BLaER1 treated with 17β-estradiol and CSF1 and Interleukin-3, amounts not matched to agents 10 nM and 100 nM (cell line): ENCODE results near the gene POLRMT.

Experiments used
- H3K27ac ChIP-seq, 11 experiments: shearing (Covaris generic); formaldehyde crosslinking; 2 replicates each; pipeline ENCODE4 v1.8.1; 2022
- H3K27me3 ChIP-seq, 11 experiments: shearing (Covaris generic); formaldehyde crosslinking; 2 replicates each; pipeline ENCODE4 v1.8.1; 2022
- H3K36me3 ChIP-seq, 11 experiments: shearing (Covaris generic); formaldehyde crosslinking; 2 replicates each; pipeline ENCODE4 v1.8.1; 2022
- H3K4me1 ChIP-seq, 10 experiments: shearing (Covaris generic); formaldehyde crosslinking; 2 replicates each; pipeline ENCODE4 v1.8.1; 2022
- H3K4me2 ChIP-seq, 11 experiments: shearing (Covaris generic); formaldehyde crosslinking; 2 replicates each; pipeline ENCODE4 v1.8.1; 2022
- H3K4me3 ChIP-seq, 10 experiments: shearing (Covaris generic); formaldehyde crosslinking; 2 replicates each; pipeline ENCODE4 v1.8.1; 2022
- H3K9ac ChIP-seq, 11 experiments: shearing (Covaris generic); formaldehyde crosslinking; 2 replicates each; pipeline ENCODE4 v1.8.1; 2022
- H3K9me3 ChIP-seq, 11 experiments: shearing (Covaris generic); formaldehyde crosslinking; replicated peaks in 1 of 11; 2 replicates each; pipeline ENCODE4 v1.8.1; 2022
- H4K20me1 ChIP-seq, 11 experiments: shearing (Covaris generic); formaldehyde crosslinking; 2 replicates each; pipeline ENCODE4 v1.8.1; 2022
- Cebpa-rat ChIP-seq, 11 experiments: shearing (Covaris generic); IDR thresholded peaks; 2 replicates each; pipeline ENCODE4 v1.8.1; 2022

Gene POLRMT

GRCh38 chr19:645912-646778 lies 12.8 kb upstream of the POLRMT start:
- peaks cover 13 to 45% (median 36%) of the 10 kb centered on the region in 10 experiments for H3K4me1 ChIP-seq
- H3K27ac ChIP-seq, result peak overlapping the region in 2 of 11 experiments; percentile 35 to 42; a peak in 2 of 22 replicates
- no peak for TF ChIP-seq Cebpa-rat (IDR thresholded peaks at IDR 0.05)
- H3K4me2 ChIP-seq, result peak overlapping the region in 9 of 11 experiments; percentile 21 to 95 (median 87); a peak in 11 of 22 replicates
- H3K9me3 ChIP-seq, result no peaks in the 10 kb centered on the region
- H3K9ac ChIP-seq, result peak overlapping the region in 3 of 11 experiments; percentile 36 to 44 (median 41); a peak in 4 of 22 replicates
- H3K36me3 ChIP-seq, result peaks cover 48 to 63% (median 56%) of the 10 kb centered on the region in 11 experiments
- H3K27me3 ChIP-seq, result peaks cover 0 to 19% (median 0%) of the 10 kb centered on the region in 11 experiments; a peak in 6 of 22 replicates
- H4K20me1 ChIP-seq, result peaks cover 57 to 95% (median 80%) of the 10 kb centered on the region in 11 experiments
- H3K4me3 ChIP-seq, result no peak overlapping the region

DNA sequence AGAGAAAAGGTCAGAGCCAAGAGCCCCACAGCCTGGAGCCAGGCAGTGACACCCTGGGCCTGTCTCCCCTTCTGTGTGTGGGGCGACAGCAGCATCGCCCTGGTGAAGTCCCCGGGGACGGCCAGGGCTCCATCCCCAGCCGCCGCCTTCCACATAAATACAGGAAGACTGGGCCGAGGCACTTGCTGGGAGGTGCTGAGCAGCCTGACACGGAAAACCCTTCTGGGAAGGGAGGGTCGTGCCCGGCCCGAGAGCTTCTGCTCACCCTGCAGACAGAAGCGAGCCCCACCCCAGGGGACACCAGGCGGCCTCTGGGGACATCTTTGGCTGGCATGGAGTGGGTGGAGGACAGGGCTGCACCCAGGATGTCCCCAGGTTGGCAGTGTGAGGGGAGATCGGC lies 11.5 kb upstream of the POLRMT start:
- Histone ChIP-seq H3K9me3 (no peaks in the 10 kb centered on the region), H3K4me1 (peaks cover 13 to 49% (median 36%) of the 10 kb centered on the region in 10 experiments), H3K4me2 (peak overlapping the region; percentile 53 to 95 (median 86)), H3K27me3 (peaks cover 0 to 23% (median 4%) of the 10 kb centered on the region in 11 experiments; a peak in 10 of 22 replicates), H3K36me3 (peaks cover 39 to 50% (median 43%) of the 10 kb centered on the region in 11 experiments), H4K20me1 (peaks cover 46 to 95% (median 78%) of the 10 kb centered on the region in 11 experiments), H3K9ac (peak overlapping the region in 9 of 11 experiments; percentile 10 to 70 (median 59); a peak in 16 of 22 replicates), H3K27ac (peak overlapping the region in 7 of 11 experiments; percentile 28 to 63 (median 58); a peak in 11 of 22 replicates), H3K4me3 (peak overlapping the region in 2 of 10 experiments; percentile 0; a peak in 2 of 20 replicates)
- no peak for TF ChIP-seq Cebpa-rat (IDR thresholded peaks at IDR 0.05)

DNA sequence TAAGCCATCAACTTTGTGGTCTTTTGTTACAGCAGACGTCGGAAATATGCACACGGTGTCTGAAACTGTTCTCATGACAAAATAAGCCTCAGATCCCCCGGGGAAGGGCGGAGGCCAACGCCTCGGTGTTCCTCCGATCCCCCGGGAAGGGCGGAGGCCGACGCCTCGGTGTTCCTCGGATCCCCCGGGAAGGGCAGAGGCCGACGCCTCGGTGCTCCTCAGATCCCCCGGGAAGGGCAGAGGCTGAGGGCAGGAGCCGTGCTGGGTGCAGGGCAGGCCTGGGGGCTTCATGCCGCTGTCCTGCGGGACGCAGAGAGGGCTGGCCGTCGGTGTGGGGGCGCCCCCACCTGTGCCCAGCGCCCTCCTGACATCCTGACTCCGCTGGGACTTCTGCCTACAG lies 11.0 kb upstream of the POLRMT start:
- peak overlapping the region; percentile 53 to 95 (median 86) for H3K4me2 ChIP-seq
- peaks cover 0 to 23% (median 4%) of the 10 kb centered on the region in 11 experiments; a peak in 12 of 22 replicates for H3K27me3 ChIP-seq
- H3K27ac ChIP-seq, result peak overlapping the region in 7 of 11 experiments; percentile 28 to 63 (median 58); a peak in 11 of 22 replicates
- H3K9me3 ChIP-seq, result no peaks in the 10 kb centered on the region
- H4K20me1 ChIP-seq, result peaks cover 42 to 91% (median 74%) of the 10 kb centered on the region in 11 experiments
- peak overlapping the region in 9 of 11 experiments; percentile 10 to 70 (median 59); a peak in 16 of 22 replicates for H3K9ac ChIP-seq
- peaks cover 15 to 50% (median 37%) of the 10 kb centered on the region in 10 experiments for H3K4me1 ChIP-seq
- peaks cover 35 to 46% (median 39%) of the 10 kb centered on the region in 11 experiments for H3K36me3 ChIP-seq
- TF ChIP-seq Cebpa-rat (IDR thresholded peaks at IDR 0.05), result no peak
- H3K4me3 ChIP-seq, result peak overlapping the region in 2 of 10 experiments; percentile 0; a peak in 2 of 20 replicates

DNA sequence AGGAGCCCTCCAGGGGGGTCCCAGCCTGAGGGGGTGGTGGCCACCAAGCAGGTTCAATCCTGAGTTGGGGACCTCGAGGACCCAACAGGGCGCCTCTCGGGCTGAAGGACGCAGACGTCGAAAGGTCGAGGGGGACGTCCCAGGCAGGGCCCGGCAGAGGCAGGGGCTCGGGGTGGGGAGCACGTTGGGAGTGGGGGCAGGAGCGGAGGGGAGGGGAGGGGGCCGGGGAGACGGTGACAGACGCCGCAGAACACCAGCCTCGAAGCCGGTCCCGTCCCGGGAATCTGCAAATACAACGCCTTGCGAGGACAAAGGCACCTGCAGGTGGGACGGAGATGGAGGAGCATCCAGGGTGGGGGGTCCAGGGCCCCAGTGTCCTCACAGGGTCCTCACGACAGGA lies 10.4 kb upstream of the POLRMT start:
- 0 out of 20 replicates have a peak overlapping the region, but pooled peaks of 1 of the 10 experiments have one; percentile 0 for H3K4me3 ChIP-seq
- peak overlapping the region in 7 of 11 experiments; percentile 10 to 70 (median 59); a peak in 11 of 22 replicates for H3K9ac ChIP-seq
- H3K4me2 ChIP-seq, result peak overlapping the region; percentile 53 to 95 (median 86)
- H3K36me3 ChIP-seq, result peaks cover 29 to 40% (median 33%) of the 10 kb centered on the region in 11 experiments
- peak overlapping the region in 6 of 11 experiments; percentile 28 to 63 (median 58); a peak in 9 of 22 replicates for H3K27ac ChIP-seq
- H3K9me3 ChIP-seq, result no peaks in the 10 kb centered on the region
- H4K20me1 ChIP-seq, result peaks cover 38 to 90% (median 71%) of the 10 kb centered on the region in 11 experiments; a peak in 21 of 22 replicates
- peaks cover 0 to 30% (median 7%) of the 10 kb centered on the region in 11 experiments; a peak in 13 of 22 replicates for H3K27me3 ChIP-seq
- no peak for TF ChIP-seq Cebpa-rat (IDR thresholded peaks at IDR 0.05)
- H3K4me1 ChIP-seq, result peaks cover 21 to 56% (median 43%) of the 10 kb centered on the region in 10 experiments

GRCh38 chr19:642767-643727 lies 9.7 kb upstream of the POLRMT start:
- Histone ChIP-seq H3K9ac (peak overlapping the region in 1 of 11 experiments; percentile 35; a peak in 3 of 22 replicates), H3K27ac (peak overlapping the region in 1 of 11 experiments; percentile 58; a peak in 1 of 22 replicates), H3K4me1 (peaks cover 22 to 63% (median 50%) of the 10 kb centered on the region in 10 experiments), H4K20me1 (peaks cover 34 to 90% (median 70%) of the 10 kb centered on the region in 11 experiments; a peak in 21 of 22 replicates), H3K4me2 (peak overlapping the region in 9 of 11 experiments; percentile 33 to 95 (median 86); a peak in 17 of 22 replicates), H3K36me3 (peaks cover 24 to 35% (median 27%) of the 10 kb centered on the region in 11 experiments), H3K9me3 (no peaks in the 10 kb centered on the region), H3K4me3 (no peak overlapping the region), H3K27me3 (peaks cover 0 to 34% (median 7%) of the 10 kb centered on the region in 11 experiments; a peak in 13 of 22 replicates)
- no peak for TF ChIP-seq Cebpa-rat (IDR thresholded peaks at IDR 0.05)

DNA sequence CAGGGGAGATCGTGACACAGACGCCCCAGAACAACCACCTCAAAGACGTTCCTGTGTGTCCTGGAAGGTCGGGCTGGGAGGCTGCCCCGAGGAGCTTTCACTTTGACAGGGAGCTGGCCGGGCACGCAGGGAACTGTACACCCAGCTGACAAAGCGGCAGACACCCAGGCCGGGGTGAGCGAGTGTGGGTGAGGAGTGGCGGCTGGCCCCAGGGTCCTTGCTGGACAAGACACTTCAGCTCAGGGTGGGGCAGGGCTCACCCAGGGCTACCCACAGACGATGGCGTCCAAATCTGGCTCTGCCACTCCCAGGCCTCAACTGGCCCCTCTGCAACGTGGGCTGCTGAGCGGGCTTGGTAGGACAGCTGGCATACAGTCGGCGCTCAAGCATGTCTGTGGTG lies 8.4 kb upstream of the POLRMT start:
- TF ChIP-seq Cebpa-rat (IDR thresholded peaks at IDR 0.05), result no peak
- H3K27ac ChIP-seq, result no peak overlapping the region
- peaks cover 11 to 21% (median 13%) of the 10 kb centered on the region in 11 experiments for H3K36me3 ChIP-seq
- no peak overlapping the region for H3K4me3 ChIP-seq
- peak overlapping the region in 2 of 11 experiments; percentile 14 to 26; a peak in 2 of 22 replicates for H3K4me2 ChIP-seq
- peaks cover 22 to 83% (median 58%) of the 10 kb centered on the region in 11 experiments; a peak in 21 of 22 replicates for H4K20me1 ChIP-seq
- peaks cover 35 to 76% (median 63%) of the 10 kb centered on the region in 10 experiments for H3K4me1 ChIP-seq
- peaks cover 0 to 48% (median 7%) of the 10 kb centered on the region in 11 experiments; a peak in 13 of 22 replicates for H3K27me3 ChIP-seq
- no peaks in the 10 kb centered on the region for H3K9me3 ChIP-seq
- H3K9ac ChIP-seq, result no peak overlapping the region

DNA sequence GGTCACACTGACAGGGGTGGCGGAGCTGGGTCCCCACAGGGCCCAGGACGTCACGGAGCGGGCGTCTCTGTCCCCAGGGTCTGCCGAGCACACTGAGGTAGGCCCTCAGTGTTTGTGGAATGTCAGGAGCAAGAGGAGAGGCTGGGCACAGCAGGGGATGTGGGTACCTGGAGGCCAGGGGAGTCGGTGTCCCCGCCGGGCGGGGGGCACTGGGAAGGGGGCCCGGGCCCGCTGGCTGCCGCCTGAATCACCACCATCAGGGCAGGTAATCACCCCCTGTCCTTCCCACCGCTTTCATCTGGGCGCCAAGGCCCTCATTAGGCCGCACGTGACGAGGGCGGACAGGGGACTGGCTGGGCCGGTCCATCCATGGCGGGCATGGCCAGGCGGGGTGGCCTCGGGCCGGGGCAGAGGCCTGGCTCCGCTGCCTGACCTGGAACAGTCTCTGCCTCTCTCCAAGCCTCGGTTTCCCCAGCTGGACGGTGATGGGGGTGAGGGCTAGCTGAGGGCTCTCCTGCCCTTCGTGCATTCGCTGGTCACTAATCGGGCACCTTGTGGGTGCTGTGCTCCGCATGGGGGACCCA lies 7.4 kb upstream of the POLRMT start:
- Histone ChIP-seq H3K4me3 (no peak overlapping the region), H3K4me1 (peaks cover 40 to 82% (median 69%) of the 10 kb centered on the region in 10 experiments), H4K20me1 (peaks cover 13 to 73% (median 53%) of the 10 kb centered on the region in 11 experiments; a peak in 21 of 22 replicates), H3K9me3 (no peaks in the 10 kb centered on the region), H3K27me3 (peaks cover 0 to 53% (median 7%) of the 10 kb centered on the region in 11 experiments; a peak in 13 of 22 replicates), H3K27ac (no peak overlapping the region), H3K36me3 (peaks cover under 1 to 11% (median 3%) of the 10 kb centered on the region in 11 experiments; a peak in 16 of 22 replicates), H3K4me2 (peak overlapping the region in 5 of 11 experiments; percentile 10 to 83 (median 29); a peak in 5 of 22 replicates), H3K9ac (no peak overlapping the region)
- no peak for TF ChIP-seq Cebpa-rat (IDR thresholded peaks at IDR 0.05)
